Measurements from ENCODE around the gene KLRK1. TPM values are rescaled to one million over a fixed set of nuclear protein-coding genes. Genes with fewer than 3 reads are reported as not detected.
A peak's percentile ranks its signal among the peaks of the same experiment; 100 is the strongest.
"Not testable (repeated sequence)": the region's sequence is repeated elsewhere in the genome, so short reads cannot be mapped to it uniquely, and the experiment has no call there.

Gene KLRK1
- total RNA-seq, 1 experiment from 2014 or later = 0.40 TPM

DNA sequence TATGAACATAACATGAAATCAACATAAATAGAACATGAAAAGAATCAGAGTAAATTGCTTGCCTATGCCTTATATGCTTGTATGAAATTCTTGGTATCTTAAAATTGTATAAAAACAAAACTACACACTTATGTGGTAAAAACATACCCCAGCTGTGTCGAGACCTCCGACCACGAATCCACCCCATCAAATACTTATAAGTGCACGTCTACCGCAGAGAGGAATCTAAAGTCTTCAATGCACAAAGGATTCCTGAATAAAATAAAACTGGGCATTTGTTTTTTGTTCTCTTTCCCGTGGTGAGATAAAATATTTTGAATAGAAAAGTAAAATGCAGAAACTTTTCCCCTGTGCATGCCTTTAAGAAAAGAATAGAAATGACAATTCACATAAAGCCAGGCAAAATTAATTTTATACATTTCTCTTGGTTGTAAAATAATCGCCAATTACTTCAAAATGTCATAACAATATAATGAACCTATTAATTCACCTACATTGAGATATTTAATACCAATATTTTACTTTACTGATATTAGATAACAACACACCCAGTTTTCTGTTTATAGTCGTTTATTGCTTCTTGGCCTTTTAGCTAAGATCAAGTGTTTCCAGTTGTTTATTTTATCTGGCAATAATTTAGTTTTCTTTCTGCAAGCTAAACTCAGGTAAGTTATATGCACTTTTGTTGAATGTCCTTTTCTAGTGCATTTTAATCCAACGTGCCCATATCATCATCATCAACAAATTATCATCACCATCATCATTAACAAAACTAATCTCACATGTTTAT lies 1.0 kb downstream of the KLRK1 start:
- no peak for DNase-seq (ENCODE audit: low read depth)

DNA sequence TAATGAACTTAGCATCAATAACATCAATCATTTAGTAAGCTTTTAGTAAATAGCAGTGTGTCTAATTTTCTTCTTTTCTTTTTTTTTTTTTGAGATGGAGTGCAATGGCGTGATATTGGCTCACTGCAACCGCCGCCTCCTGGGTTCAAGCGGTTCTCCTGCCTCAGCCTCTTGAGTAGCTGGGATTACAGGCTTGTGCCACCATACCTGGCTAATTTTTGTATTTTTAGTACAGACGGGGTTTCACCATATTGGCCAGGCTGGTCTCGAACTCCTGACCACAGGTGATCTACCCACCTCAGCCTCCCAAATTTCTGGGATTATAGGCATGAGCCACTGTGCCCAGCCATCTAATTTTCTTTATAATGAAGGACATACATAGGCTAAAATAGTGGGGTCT lies 2.3 kb downstream of the KLRK1 start:
- not testable (repeated sequence) for DNase-seq (ENCODE audit: low read depth)

DNA sequence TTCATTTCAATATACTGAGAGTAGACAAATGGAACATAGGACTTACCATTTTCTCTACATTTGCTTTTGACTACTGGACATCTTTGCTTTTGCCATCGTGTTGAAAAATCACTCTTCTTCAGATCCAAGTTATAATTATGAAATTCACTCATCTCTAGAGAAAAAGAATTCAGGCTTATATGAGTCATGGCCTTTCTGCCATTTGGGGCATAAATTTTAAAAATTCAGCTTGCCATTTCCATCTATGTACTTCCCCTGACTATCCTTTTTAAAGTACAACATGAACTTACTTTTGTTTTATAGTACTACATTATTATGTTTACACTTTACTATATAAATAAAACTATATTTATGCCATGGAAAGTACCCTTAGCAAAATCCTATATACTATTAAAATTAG lies 3.0 kb downstream of the KLRK1 start:
- peak; percentile 44 for DNase-seq (ENCODE audit: low read depth)

DNA sequence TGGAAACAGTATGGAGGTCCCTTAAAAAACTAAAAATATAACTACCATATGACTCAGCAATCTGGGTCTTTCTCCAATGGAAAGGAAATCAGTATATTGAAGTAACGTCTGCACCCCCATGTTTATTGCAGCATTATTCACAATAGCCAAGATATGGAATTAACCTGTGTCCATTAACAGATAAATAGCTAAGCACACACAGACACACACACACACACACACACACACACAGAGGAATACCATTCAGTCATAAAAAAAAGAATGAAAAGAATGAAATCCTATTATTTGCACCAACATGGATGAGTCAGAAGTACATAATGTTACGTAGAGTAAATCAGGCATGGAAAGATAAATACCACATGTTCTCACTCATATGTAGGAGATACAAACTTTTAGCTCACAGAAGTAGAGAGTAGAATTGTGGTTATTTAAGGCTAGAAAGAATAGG lies 4.7 kb downstream of the KLRK1 start:
- DNase-seq (ENCODE audit: low read depth) = peak; percentile 88

DNA sequence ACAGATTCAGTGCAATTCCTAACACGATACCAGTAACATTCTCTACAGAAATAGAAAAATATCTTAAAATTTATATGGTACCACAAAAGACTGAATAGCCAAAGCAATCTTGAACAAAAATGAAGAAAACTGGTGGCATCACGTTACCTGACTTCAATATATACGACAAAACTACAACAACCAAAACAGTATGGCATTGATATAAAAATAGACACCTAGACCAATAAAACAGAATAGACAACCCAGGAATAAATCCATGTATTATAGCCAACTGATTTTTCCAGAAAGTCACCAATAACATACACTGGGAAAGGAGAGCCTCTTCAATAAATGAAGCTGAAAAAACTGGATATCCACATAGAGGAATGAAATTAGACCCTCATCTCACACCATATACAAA lies 5.7 kb downstream of the KLRK1 start:
- DNase-seq (ENCODE audit: low read depth) = no peak

DNA sequence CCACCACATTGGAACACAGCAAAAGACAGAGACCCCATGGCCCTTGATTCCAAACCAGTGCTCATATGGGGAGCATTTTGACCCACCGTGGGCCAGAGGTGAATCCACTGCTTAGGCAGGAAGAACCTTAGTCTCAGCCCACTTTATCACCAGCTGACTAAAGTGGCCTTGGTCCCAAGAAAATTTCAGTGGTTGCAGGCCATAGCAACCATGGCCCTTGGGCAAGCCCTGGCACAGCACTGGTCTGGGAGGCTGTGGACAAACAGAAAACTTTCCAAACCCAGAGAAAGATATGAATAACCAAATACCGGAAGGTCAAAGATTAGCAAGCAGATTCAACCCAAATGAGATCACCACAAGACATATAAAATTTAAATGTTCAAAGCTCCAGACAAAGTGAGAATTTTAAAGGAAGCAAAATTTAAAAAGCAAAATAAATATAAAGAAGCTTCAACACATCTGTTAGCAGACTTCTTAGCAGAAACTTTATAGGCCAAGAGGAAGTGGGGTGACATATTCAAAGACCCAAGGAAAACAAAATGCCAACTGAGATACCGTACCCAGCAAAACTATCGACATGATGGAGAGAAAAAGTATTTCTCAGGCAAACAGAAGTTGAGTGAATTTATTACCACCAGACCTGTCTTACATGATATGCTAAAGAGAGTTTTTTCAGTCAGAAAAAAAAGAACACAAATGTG lies 7.8 kb downstream of the KLRK1 start:
- DNase-seq (ENCODE audit: low read depth) = no peak

DNA sequence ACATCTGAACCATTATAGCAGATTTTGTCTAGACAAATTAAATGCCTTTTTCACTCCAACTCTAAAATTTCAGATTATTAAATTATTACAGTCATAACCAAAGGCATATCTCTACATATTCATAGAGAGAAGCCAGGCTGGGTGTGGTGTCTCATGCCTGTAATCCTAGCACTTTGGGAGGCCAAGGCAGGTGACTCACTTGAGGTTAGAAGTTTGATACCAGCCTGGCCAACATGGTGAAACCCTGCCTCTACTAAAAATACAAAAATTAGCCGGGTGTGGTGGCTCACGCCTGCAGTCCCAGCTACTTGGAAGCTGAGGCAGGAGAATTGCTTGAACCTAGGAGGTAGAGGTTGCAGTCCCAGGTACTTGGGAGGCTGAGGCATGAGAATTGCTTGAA lies 11.1 kb downstream of the KLRK1 start:
- DNase-seq (ENCODE audit: low read depth) = peak; percentile 67

DNA sequence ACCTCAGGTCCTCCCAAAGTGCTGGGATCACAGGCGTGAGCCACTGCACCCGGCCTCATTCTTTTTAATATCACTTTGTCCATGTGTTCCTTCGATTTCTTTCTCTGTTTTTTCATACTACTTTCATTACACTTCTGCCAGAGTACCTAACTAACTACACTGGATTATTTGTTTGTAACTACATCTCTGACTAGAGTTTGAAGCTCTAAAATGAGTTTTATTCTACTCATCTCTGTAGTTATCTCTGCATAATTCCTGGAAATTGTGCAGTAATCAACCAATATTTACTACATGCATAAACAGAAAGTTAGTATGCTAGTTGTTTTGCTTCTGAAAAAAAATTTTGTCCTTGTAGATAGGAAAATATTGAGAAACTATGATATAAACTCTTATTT lies 15.2 kb downstream of the KLRK1 start:
- DNase-seq (ENCODE audit: low read depth) = no peak

DNA sequence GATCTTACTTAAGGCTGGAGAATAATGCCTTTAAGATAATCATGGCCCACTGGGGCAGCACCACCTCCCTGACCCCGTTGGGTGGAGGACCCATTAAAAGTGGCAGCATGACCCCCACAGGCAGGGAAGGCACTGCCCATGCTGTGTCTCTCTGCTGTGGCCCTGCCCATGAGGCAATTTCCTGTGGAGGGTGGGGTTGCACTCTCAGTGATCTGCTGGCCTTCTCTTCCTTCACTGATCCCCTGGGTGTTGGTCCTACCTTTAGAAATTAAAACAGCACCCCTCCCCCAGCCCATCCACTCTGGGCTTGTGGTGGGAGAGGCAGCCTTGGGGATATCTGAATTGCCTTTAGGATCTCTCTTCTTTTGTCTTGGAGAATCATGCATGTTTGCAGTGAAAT lies 17.3 kb downstream of the KLRK1 start:
- no peak for DNase-seq (ENCODE audit: low read depth)

DNA sequence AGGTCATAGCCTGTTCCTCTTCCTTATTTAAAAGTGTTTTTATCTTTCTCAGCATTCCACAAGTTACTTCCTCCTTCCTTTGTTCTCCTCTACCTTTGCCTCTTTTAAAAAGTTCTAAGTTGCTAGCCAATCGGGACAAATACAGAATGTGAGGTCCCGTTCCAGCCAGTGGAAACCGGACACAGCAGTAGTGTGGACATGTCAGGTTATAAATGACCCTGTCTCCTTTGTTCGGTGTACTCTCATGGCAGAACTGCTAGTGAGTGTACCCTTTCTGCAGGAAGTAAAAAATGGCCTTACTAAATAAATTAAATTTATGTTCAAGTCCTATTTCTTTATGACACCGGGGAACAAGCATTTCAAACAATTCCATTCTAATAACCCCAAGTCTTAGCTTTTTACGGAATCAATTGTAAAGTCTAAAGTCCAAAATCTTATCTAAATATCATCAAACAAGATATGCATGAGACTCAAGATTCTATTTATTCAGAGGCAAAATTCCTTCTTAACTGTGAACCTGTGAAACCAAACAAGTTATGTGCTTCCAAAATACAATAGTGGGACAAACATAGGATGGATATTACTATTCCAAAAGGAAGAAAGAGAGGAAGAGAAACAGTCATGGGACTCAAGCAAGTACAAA lies 17.8 kb downstream of the KLRK1 start:
- DNase-seq (ENCODE audit: low read depth) = not testable (repeated sequence)

DNA sequence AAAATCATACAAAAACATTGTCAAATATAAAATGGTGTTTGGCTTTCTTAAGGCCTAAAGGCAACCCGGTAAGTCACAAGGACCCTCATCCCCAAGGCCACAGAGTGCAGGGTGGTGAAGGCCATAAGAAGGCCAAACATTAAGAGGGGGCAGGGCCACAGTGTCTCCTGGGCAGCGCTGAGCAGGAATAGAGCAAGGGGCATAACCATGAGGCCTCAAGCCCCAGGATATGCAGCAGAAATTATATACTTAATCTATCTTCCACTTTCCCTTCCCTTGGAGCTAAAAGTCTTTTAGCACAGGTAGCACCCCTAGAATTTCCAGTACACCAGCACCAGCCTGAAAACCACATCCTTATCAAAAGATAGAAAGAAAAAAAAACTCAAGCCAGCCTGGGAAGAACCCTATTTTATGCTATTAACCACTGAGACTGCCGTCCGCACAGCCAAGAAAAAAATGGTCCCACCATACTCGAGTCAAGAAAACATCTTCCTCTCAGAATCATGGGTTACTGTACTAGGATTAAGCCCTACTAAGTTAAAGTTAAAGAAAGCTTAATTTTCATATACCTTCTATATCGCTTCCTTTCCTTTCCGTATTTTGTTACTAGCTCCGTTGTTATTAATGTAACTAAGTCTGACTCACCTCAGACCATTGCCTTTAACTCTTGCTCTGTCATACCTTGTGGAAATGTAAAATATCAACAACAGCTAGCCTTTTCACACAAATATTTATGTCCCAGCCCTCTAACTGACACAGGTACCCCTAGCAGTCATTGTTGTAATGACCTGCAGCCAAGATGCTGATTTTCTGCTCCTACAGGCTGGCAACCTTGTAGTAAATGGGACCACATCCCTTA lies 20.1 kb downstream of the KLRK1 start:
- DNase-seq (ENCODE audit: low read depth) = no peak

DNA sequence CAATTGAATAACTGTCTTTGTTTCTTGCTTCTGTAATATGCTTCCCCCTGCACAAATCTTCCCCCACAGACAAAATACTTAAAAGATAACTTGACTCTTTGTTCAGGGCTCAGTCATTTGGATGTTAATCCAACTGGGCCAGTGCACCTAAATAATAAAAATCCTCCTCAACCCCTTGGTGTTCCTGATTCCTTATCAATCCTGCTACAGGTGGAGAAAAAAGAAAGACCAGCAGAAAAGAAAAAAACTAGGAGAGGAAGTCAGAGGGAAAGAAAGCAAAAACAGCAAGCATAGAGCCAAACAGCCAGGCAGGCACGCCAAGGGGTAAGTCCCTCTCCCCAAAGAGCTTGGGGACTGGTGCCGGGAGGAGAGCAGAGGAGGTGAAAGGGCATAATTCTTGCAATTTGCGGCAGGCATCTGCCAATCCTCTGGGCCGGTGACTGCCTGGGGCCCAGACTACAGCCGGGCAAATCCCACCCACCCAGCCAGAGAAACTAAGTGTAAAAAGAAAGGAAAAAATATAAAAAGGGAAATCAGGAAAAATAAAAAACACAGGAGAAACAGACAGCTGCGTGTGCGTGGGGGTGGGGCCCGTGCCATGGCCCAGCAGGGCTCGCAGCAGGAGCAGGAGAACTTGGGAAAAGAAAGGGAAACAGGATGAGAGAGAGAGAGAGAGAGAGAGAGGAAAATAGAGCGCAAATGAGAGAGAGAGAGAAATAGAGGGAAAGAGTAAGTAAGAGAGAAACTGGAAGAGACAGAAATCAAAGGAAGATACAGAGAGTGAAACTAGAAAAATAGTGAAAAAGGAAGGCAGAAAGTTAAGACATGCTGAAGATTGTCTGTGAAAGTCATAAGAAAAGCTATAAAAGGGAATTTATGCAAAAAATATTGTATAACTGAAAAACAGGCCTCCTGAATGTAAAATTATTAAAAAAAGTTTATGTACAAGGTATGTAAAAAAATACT lies 21.4 kb downstream of the KLRK1 start:
- DNase-seq (ENCODE audit: low read depth) = no peak

DNA sequence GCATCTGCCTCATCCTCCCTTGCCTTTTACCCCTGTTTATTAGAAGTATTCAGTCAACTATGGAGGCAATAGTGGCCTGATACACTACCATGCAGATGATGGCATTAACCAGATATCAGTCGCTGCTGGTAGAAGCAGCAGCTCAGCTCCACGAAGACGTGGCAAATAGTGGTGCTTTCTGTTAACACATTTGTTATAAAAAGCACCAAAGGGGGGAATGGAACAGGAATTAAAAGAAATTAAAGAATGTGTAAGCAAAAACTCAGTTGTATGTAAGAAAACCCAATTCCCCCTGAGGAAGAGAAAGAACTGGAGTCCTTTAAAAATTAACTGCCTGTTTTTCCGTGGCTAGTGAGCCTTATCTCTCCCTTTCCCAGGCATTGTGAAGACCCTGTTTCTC lies 22.1 kb downstream of the KLRK1 start:
- not testable (repeated sequence) for DNase-seq (ENCODE audit: low read depth)

DNA sequence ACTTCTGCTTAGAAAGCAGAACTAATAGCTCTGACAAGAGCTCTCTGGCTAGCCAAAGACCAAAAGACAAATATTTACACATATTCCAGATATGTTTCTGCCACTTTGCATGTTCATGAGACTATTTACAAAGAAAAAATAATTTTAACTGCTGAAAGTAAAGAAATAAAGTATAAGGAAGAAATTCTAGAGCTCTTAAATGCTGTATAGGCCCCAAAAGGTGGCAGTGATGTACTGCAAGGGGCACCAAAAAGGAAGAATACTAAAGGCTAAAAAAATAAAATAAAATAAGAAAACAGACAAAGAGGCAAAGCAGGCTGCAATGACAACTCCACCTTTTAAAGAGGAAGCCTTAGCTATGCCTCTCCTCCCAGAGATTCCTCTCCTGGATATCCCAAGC lies 23.0 kb downstream of the KLRK1 start:
- peak; percentile 80 for DNase-seq (ENCODE audit: low read depth)

DNA sequence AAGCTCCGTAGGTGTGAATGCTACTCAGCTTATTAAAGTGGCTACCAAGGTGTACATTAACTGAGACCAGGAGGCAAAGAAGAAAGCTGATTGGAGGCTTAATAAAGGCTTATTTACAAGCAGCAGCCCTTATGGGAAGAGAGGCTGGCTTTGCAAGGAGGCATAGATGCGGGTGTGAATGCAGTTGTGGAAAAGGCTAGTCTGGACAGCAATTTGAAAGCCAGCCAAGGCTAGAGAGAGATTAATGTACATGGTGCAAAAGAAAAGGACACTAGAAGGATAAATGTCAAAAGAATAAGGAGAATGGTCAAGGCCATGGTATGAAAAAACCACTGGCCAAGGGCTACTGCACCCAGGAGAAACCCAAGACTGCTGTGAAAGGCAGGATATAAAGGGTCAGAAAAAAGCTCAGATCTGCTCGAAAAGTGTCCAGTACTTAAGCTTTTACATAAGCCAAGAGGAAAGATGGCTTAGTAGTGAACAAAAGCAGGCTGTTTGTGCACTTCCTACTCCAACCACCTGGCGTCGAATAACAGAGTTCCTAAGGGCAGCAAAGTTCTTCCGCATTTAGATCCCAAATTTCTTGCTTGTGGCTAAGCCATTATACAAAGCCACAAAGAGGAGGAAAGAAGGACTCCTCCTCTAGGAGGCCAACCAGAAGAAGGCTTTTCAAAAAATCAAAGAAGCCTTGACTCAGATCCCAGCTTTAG lies 24.0 kb downstream of the KLRK1 start:
- peak; percentile 75 for DNase-seq (ENCODE audit: low read depth)

DNA sequence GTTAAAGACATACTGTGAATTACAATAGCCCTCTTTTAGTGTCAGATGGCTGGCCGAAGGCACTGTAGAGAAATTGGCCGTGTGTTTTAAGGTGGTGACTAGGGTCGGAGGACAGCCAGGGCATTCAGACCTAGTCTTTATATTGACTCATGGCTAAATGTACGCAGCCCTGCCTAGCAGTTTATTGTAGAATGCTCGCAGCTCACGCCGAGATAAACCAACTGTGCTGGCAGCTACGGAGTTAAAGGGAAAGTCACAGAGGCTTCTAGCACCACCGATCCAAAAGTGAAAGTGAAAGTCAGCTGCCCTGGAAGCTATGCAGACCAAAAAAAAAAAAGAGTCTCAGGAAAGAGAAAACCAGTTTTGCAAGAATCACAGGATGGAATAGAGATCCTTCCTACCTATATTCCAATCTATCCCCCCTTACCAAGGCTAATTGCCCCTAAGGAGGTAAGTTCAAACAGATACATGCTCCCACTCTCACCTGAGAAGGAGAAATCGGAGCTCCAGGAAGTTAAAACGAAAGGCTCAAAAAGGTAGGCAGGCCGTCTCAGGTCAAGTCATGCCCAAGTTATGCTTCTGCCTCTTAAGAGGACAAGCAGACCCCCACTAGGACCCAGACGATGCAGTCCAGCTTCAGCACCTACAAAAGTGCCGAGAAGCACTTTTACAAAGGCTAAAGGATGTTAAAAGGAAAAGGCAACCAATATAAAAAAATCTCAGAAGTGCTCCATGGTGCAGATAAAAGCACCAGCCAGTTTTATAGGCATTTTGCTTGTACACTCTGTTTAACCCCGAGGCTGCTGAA lies 24.8 kb downstream of the KLRK1 start:
- peak; percentile 90 for DNase-seq (ENCODE audit: low read depth)

DNA sequence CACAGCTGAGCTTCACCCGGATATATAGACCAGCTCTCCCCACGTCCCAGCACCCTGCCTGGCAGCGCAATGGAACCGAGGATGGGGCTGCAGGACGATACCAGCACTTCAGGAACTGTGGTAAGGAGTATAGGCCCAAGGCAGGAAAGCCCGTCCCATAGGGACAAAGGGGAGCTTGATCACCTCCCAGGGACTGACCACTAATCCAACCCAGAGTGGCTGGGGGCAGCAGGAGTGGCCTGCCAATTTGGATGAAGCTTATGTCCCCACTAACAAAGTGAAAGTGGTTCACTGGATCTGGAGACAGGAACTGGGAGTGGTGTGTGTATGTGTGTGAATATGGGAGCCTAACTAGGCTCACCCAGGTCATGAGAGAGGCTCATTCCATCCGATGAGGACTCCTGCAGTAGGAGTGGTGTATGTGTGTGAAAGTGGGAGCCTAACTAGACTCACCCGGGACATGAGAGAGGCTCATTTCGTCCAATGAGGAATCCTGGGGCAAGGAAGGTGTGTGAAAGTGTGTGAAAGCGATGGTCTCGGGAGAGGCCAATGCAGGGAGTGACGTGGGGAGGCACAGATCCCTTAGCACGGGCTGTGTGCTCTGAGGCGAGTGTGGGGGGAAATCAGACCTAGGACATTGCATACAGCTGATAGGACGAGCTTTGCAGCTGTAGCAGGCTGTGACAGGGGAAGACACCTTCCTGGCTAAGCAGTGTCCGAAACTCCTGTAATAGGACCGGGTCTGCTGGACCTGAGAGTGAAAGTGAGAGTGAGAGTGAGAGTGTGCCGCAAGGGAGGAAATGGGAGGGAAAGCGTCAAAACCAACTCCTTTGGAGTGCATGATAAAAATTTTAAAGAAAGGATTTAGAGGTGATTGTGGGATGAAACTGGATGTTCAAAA lies 25.7 kb downstream of the KLRK1 start:
- peak; percentile 76 for DNase-seq (ENCODE audit: low read depth)

DNA sequence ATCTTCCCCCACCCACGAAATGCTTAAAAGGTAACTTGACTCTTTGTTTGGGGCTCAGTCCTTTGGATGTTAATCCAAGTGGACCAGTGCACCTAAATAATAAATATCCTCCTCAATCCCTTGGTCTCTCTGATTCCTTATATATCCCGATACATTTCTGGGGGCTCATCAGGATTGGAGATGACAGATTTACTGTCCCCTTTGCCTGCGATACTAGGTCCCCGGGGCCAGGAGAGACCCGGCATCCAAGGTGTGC lies 26.3 kb downstream of the KLRK1 start:
- DNase-seq (ENCODE audit: low read depth) = no peak
